Aorta (tissue), 5 donors: ENCODE measurements around the gene SCMH1. TPM values are rescaled to one million over a fixed set of nuclear protein-coding genes. Genes with fewer than 3 reads are reported as not detected.

ENCODE experiments used
- ATAC-seq: fragments of 200-7000 bp; cut with Tn5 transposase; one replicate; pipeline ENCODE4 v1.9.1; 2022; ENCODE audit warnings: moderate library complexity; ENCODE audit not compliant: low FRiP score
- DNase-seq, 2 donors: peaks; one replicate each; pipeline ENCODE4 v3.0.0-alpha.2; 2020
- H3K27ac ChIP-seq, 2 donors: one replicate each; pipeline ENCODE4 v1.5.1; 2013; ENCODE audit warnings: low read length in 2 of 2, mild to moderate bottlenecking in 2 of 2, moderate library complexity in 2 of 2, control low read depth in 1 of 2, inconsistent platforms in 1 of 2, low read depth in 1 of 2
- H3K27me3 ChIP-seq, 2 donors: one replicate each; pipeline ENCODE4 v1.6.1; 2013; ENCODE audit warnings: control low read depth in 1 of 2, low read length in 1 of 2, mild to moderate bottlenecking in 1 of 2, moderate library complexity in 1 of 2; ENCODE audit not compliant: insufficient read depth in 2 of 2, control insufficient read depth in 1 of 2
- H3K36me3 ChIP-seq, 2 donors: one replicate each; pipeline ENCODE4 v1.6.1; 2013; ENCODE audit warnings: control low read depth in 1 of 2, low read length in 1 of 2, mild to moderate bottlenecking in 1 of 2; ENCODE audit not compliant: insufficient read depth in 2 of 2, control insufficient read depth in 1 of 2
- H3K4me1 ChIP-seq, 2 donors: one replicate each; pipeline ENCODE4 v1.6.1; 2013; ENCODE audit warnings: low read length in 2 of 2, control low read depth in 1 of 2, mild to moderate bottlenecking in 1 of 2, moderate library complexity in 1 of 2; ENCODE audit not compliant: insufficient read depth in 2 of 2, control insufficient read depth in 1 of 2
- H3K4me3 ChIP-seq, 2 donors: one replicate each; pipeline ENCODE4 v1.5.1; 2013; ENCODE audit warnings: low read length in 2 of 2, control low read depth in 1 of 2, mild to moderate bottlenecking in 1 of 2
- H3K9me3 ChIP-seq: one replicate; pipeline ENCODE4 v1.6.1; 2013; ENCODE audit warnings: mild to moderate bottlenecking, low read length; ENCODE audit not compliant: control insufficient read depth
- WGBS, 2 donors: extraction: QIAGEN DNeasy Blood & Tissue Kit; methylation state at CpG; one replicate each; pipeline ENCODE4 v1.1.7; 2013; 5-methylcytosine and 5-hydroxymethylcytosine counted together
- intact Hi-C, 2 donors: fragments of 100-400 bp; cut with DNase I; formaldehyde crosslinking; loops; one replicate each; pipeline versions ENCODE4 v1.14.2 to v1.15.0; 2022
- polyA plus RNA-seq, 2 donors: library from polyadenylated mRNA; stranded (reverse); fragments of 200-250 nt; gene quantifications; one replicate each; pipeline ENCODE4 v1.2.3, GENCODE V29; 2013
- total RNA-seq, 2 donors: library from RNA; stranded (reverse); fragmentation: NEBNext Ultra II Directional; extraction: Animal tissue kit (Norgen Biotek cat#: 25700); gene quantifications; one replicate each; pipeline ENCODE4 v1.2.1, GENCODE V29; 2021
- donor health status: healthy with polysubstance abuse.
- donor health status: Bipolar disorder and iron deficiency.
- donor health status: DM: no; HTN: no; CAD: no.
- donor health status: DM: no; HTN: no; CAD: no.
- donor health status: DM: yes; HTN: yes; CAD: no.

SCMH1 gene
- total and polyA plus RNA-seq, 4 donors = 36.2 to 60.7 (median 47.4) TPM

DNA sequence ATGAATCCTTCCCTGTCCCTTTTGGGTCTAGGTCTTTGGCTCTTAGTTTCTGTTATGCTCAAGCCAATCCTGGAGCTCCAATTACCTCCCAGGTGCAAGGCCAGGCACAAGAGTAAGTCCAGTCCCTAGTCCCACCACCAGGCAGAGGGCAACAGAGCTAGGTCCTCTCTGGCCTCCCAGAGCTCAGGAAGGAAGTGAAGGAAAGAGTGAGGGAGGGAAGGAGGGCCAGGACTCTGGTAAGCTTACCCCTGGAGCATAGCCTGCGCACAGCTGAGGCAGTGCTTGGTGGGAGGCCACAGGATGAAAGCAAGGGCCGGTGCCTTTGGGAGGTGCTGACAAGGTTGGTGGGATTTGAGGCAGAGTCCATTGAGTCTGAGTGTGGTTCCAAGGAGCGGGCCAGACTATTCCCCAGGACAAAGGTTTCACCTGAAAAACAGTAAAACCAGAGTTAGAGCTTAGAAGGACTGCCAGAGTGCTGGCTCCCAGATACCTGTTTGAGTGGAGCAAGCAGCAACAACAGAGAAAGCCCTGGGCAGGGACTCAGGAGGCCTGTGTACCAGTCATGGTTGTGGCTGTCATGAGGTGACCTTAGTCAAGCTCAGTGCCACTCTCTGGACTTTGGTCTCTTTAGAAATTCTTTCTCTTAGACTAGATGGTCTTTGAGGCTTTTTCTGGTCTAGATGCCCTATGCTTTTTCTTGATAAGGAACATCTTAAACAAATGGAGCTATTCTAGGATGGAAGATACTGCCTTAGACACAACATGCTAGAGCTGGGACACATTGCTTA, 204.8 kb downstream of the SCMH1 start:
- no peak overlapping the region for H3K27ac ChIP-seq
- DNase-seq (no peak), ATAC-seq (no peak)
- H3K9me3 ChIP-seq = no peaks in the 10 kb centered on the region
- H3K36me3 ChIP-seq = peaks cover 11 to 16% of the 10 kb centered on the region in 2 donors
- WGBS, 2 donors = 95 to 98% methylated on average over 3 of the region's 3 CpGs
- no peak overlapping the region for H3K4me3 ChIP-seq
- intact Hi-C loops = no loop called here
- no peaks in the 10 kb centered on the region for H3K4me1 ChIP-seq
- H3K27me3 ChIP-seq = no peaks in the 10 kb centered on the region

DNA sequence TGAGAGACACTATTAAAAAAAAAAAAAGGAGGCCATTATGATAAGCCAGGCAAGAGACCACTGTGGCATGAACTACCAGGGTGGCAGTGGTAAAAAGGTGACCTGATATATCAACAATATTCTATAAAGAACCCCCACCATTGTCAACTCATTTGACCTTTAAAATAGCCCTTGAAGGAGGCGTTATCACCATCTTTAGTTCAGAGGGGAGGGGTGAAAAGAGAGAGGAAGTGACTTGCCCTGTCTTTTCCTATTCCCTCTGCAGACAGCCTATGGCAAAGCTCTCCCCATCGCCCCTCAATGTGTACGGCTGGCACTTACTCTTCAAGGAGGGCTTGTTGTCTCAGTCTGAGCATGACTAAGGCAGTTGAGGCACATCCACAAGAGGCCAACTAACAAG, 208.8 kb downstream of the SCMH1 start:
- Histone ChIP-seq H3K27me3 (no peaks in the 10 kb centered on the region), H3K36me3 (peaks cover 10 to 15% of the 10 kb centered on the region in 2 donors), H3K4me3 (no peak overlapping the region), H3K27ac (no peak overlapping the region), H3K4me1 (no peaks in the 10 kb centered on the region), H3K9me3 (no peaks in the 10 kb centered on the region)
- ATAC-seq (no peak), DNase-seq (no peak)
- intact Hi-C loops = no loop called here
- 87 to 91% methylated on average over 3 of the region's 3 CpGs for WGBS, 2 donors

DNA sequence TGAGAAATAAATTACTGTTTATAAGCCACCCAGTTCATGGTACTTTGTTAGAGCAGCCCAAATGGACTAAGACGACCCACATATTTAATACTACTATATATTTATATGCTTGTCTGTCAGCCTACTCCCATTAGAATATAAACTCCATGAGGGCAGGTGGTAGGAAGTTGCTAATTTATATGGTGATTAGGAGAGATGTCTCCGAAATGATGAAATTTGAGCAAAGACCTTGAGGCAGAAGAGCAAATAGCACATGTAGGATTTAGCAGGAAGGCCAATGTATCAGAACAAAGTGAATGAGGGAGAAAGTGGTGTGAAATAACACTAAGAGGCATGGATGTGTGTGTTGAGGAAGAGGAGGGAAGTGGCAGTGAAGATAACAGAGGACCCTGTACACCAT, 210.0 kb downstream of the SCMH1 start:
- ATAC-seq (no peak), DNase-seq (no peak)
- 68% methylated on average over 2 of the region's 2 CpGs for WGBS, 2 donors
- Histone ChIP-seq H3K36me3 (peaks cover 7 to 9% of the 10 kb centered on the region in 2 donors), H3K27me3 (no peaks in the 10 kb centered on the region), H3K4me1 (no peaks in the 10 kb centered on the region), H3K9me3 (no peaks in the 10 kb centered on the region), H3K4me3 (no peak overlapping the region), H3K27ac (no peak overlapping the region)
- intact Hi-C loops = no loop called here

DNA sequence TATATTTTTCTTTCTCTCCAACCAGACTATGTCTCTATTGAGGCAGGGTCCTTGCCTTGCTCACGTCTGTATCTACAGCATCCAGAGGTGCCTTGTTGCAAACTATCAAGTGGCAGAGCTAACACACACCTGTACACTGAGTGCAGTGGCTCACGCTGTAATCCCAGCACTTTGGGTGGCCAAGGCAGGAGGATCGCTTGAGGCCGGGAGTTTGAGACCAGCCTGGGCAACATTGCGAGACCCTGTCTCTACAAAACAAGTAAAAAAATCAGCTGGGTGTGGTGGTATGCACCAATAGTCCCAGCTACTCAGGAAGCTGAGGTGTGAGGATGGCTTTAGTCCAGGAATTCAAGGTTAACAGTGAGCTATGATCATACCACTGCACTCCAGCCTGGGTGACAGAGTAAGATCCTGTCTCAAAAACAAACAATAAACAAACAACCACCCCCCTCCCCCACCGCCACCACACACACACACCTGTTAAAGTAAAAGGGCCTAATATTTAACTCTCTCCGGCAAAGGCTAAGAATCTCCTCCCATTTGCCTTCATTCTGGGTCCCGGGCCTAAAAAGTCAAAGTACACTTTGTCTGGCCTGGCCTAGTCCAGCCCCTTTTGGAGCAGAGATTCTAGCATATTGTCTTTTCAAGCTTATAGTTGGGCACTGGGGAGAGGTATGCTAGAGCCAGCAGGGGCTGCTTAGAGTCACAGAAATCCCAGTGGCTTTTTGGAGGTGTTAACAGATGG, 211.1 kb downstream of the SCMH1 start:
- no peak for DNase-seq
- Histone ChIP-seq H3K4me3 (no peak overlapping the region), H3K9me3 (no peaks in the 10 kb centered on the region), H3K36me3 (peaks cover 8 to 12% of the 10 kb centered on the region in 2 donors), H3K27me3 (no peaks in the 10 kb centered on the region), H3K4me1 (no peaks in the 10 kb centered on the region), H3K27ac (no peak overlapping the region)
- 89 to 92% methylated on average over 8 of the region's 8 CpGs for WGBS, 2 donors
- no peak for ATAC-seq
- intact Hi-C loops = no loop called here

DNA sequence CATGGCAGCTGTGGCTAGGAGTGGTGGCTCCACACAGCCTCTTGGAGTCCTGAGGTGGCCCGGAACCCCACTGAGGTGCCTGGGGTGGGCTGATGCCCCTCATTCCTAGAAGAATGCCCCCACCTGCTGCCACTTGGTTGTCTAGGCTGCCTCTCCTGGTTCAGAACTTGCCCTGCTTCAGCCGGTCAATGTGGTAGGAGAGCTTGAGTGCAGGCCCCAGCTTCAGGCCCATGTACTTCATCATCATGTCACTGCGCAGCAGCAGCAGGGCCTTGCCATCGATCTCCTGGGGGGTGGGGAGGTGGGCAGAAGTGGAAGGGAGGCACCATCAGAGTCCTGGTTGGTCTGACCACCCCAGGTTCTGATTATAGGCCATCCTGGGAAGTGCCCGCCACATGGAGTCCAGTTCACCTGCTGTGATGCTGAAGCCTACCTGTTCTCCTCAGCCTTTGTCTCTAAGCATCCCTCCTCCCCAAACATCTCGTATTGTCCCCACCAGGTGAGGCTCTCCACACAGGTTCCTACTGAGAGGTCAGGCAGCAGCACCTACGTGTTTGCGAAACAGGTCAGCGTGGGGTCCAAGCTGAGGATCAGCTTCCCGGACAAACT, 214.0 kb downstream of the SCMH1 start:
- intact Hi-C loops = no loop called here
- no peak for ATAC-seq
- no peak overlapping the region for H3K27ac ChIP-seq
- no peak for DNase-seq
- WGBS, 2 donors = 96 to 98% methylated on average over 10 of the region's 10 CpGs
- no peak overlapping the region for H3K4me3 ChIP-seq
- H3K36me3 ChIP-seq = peaks cover 5 to 7% of the 10 kb centered on the region in 2 donors
- H3K9me3 ChIP-seq = no peaks in the 10 kb centered on the region
- H3K4me1 ChIP-seq = no peaks in the 10 kb centered on the region
- no peaks in the 10 kb centered on the region for H3K27me3 ChIP-seq

DNA sequence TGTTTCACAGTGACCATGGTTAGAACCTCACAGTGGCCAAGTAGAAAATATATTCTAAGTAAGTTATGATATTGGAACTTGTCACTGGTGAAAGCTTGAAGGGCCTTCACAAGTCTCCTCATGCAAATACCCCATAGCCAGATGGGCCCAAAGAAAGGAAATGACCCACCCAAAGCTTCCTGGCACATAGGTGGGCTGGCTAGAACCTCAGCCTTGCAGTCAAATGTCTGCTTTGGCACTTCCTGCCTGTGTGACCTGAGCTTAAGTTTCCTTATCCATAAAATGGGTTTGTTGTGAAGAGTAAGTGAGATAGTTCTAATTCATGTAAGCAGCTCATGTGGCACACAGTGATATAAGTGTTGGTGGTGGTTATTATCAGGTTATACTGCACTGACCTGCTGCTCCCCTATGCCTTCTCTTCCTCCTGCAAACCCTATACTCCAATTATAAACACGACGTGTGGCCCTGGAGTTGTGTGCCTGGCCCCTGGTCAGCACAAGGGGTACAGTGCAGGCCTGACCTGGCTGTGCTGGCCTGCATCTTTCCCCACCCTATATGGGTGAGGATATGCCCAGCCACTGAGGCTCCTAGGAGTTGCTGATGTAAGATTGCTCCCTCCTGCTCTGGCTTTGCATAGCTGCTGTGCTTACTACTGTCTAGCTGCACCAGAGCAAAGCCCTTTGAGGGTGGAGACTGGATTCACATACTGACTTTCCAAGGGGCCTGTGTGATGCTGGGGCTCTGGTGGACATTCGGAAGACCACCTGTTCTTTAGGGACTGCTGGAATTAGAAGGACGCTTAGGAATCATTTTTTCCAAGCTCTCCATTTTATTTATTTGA, 215.9 kb downstream of the SCMH1 start:
- no peak overlapping the region for H3K4me3 ChIP-seq
- H3K36me3 ChIP-seq = peaks cover 2 to 7% of the 10 kb centered on the region in 2 donors
- no peak overlapping the region for H3K27ac ChIP-seq
- intact Hi-C loops = no loop called here
- H3K4me1 ChIP-seq = no peaks in the 10 kb centered on the region
- no peaks in the 10 kb centered on the region for H3K9me3 ChIP-seq
- ATAC-seq (no peak), DNase-seq (no peak)
- WGBS, 2 donors = 93 to 96% methylated on average over 4 of the region's 4 CpGs
- H3K27me3 ChIP-seq = no peaks in the 10 kb centered on the region

DNA sequence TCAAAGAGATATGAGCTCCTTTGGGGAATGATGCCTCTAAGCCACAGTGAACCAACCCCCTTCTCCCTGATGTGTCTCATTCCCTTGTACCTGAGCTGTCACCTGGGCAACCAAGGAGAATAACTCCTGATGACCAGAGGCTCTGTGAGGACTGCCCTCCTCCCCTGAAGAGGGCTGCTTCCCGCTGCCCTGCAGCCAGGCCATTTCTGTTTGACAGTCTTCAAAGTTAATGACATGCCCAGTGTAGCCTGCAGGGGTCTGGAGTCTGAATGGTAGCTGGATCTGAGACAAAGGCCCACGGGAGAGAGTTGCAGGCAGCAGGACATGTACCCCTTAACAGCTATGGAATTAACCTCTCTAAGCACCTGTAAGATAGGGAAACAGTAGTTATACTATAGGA, 217.2 kb downstream of the SCMH1 start:
- Histone ChIP-seq H3K27me3 (no peaks in the 10 kb centered on the region), H3K36me3 (peaks cover 2 to 5% of the 10 kb centered on the region in 2 donors), H3K9me3 (no peaks in the 10 kb centered on the region), H3K4me1 (no peaks in the 10 kb centered on the region), H3K27ac (no peak overlapping the region), H3K4me3 (no peak overlapping the region)
- DNase-seq (no peak), ATAC-seq (no peak)
- intact Hi-C loops = no loop called here
- WGBS, 2 donors = 67% methylated on average over 2 of the region's 2 CpGs

DNA sequence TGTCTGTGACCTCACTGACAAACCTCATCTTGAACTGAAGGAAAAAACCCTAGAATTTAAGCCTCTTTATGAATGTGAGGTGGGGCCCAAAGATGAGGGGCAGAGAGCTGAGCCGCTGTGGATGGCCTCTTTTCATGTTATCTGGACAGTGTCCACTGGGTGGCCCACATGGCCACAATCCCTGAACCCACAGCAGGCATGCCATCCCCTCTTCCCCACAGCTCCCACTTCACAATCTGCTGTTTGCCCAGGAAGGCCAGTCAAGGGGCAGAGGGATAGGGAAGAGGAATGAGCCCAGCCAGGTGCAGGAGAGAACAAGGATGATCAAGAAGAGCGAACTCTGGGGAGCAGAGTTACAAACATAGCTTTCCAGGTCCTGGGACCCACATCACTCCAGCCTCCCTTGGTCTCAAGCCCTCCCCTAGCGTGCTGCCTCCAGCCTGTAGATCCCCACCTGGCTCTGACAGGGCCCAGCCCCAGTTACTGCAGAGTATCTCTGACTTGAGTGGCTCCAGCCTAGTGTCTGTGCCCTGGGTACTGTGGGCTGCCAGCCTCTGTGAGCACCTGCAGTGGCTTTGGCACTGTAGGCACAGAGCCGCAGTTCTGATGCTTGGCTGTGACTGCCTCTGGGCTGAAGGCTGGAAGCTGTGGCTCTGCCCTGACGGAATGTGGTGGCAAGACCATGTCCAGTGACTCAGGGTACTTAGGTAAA, 218.7 kb downstream of the SCMH1 start:
- intact Hi-C loops = no loop called here
- Histone ChIP-seq H3K9me3 (no peaks in the 10 kb centered on the region), H3K27me3 (no peaks in the 10 kb centered on the region), H3K4me1 (no peaks in the 10 kb centered on the region), H3K36me3 (peaks cover 2 to 5% of the 10 kb centered on the region in 2 donors), H3K4me3 (no peak overlapping the region), H3K27ac (no peak overlapping the region)
- WGBS, 2 donors = 73 to 77% methylated on average over 5 of the region's 5 CpGs
- no peak for DNase-seq
- no peak for ATAC-seq
